Measurements from ENCODE around the gene OSM.

GRCh38 chr22:30247561-30247960 is 19.1 kb downstream of the OSM start:
- TF ChIP-seq CTCF (IDR thresholded peaks at IDR 0.05; ENCODE audit: low read length) (no peak), EZH2phosphoT487 (IDR thresholded peaks at IDR 0.05; ENCODE audit: low read length) (no peak)
